Hepatocyte (in vitro differentiated cells): Measurements from ENCODE around the gene IL10.

Source experiments
- CTCF ChIP-seq: fragments of 200-600 bp; sonication (generic); IDR thresholded peaks from 2 replicates; pipeline ENCODE4 v1.5.1; 2016; ENCODE audit warnings: antibody characterized with exemption, mild to moderate bottlenecking; ENCODE audit not compliant: poor library complexity
- EZH2 ChIP-seq: fragments of 200-600 bp; sonication (generic); IDR thresholded peaks from 2 replicates; pipeline ENCODE4 v1.6.1; 2016; ENCODE audit warnings: antibody characterized with exemption, mild to moderate bottlenecking, borderline replicate concordance
- EZH2phosphoT487 ChIP-seq: fragments of 200-600 bp; sonication (generic); IDR thresholded peaks from one replicate; pipeline ENCODE4 v1.6.1; 2018; ENCODE audit warnings: antibody characterized with exemption, mild to moderate bottlenecking, low read depth, moderate library complexity; ENCODE audit not compliant: unreplicated experiment, severe bottlenecking

GRCh38 chr1:206800891-206801290 is 28.6 kb upstream of the IL10 start:
- TF ChIP-seq CTCF (no peak), EZH2 (no peak), EZH2phosphoT487 (no peak)
